Esophagus muscularis mucosa (tissue), 4 donors: ENCODE data around the gene EFCC1. TPM values are rescaled to one million over a fixed set of nuclear protein-coding genes. Genes with fewer than 3 reads are reported as not detected.

Experiments
- DNase-seq: peaks from one replicate; pipeline ENCODE4 v3.0.0-alpha.2; 2017; ENCODE audit errors: extremely low spot score
- H3K27ac ChIP-seq, 4 donors: fragments of 200-600 bp; sonication (generic); replicated peaks in 1 of 4; 1 replicate in 3 of 4; 2 replicates in 1 of 4; pipeline ENCODE4 v1.5.1; 2016 to 2019; ENCODE audit warnings: mild to moderate bottlenecking in 1 of 4
- H3K27me3 ChIP-seq, 4 donors: fragments of 200-600 bp; sonication (generic); one replicate each; pipeline versions ENCODE4 v1.5.1 to v1.6.0; 2016 to 2019
- H3K36me3 ChIP-seq, 4 donors: fragments of 200-600 bp; sonication (generic); one replicate each; pipeline ENCODE4 v1.5.1; 2016 to 2019
- H3K4me1 ChIP-seq, 4 donors: fragments of 200-600 bp; sonication (generic); one replicate each; pipeline ENCODE4 v1.5.1; 2016 to 2019
- H3K4me3 ChIP-seq, 4 donors: fragments of 200-600 bp; sonication (generic); 1 replicate in 2 of 4; 2 replicates in 2 of 4; pipeline ENCODE4 v1.5.1; 2016 to 2019; ENCODE audit warnings: mild to moderate bottlenecking in 4 of 4, moderate library complexity in 1 of 4
- H3K9me3 ChIP-seq, 4 donors: fragments of 200-600 bp; sonication (generic); 1 replicate in 3 of 4; 2 replicates in 1 of 4; pipeline ENCODE4 v1.5.1; 2016 to 2019
- CTCF ChIP-seq, 3 experiments: fragments of 200-600 bp in 2 of 3; fragments of 450-650 bp in 1 of 3; sonication (generic) in 2 of 3; IDR thresholded peaks; one replicate each; pipeline ENCODE4 v1.5.1; 2017 to 2019; ENCODE audit warnings: antibody characterized with exemption in 3 of 3, mild to moderate bottlenecking in 2 of 3, moderate library complexity in 1 of 3
- EP300 ChIP-seq: sonication (generic); formaldehyde crosslinking; IDR thresholded peaks from one replicate; pipeline ENCODE4 v1.6.1; 2017; ENCODE audit warnings: antibody characterized with exemption
- POLR2A ChIP-seq: fragments of 450-650 bp; IDR thresholded peaks from one replicate; pipeline ENCODE4 v1.6.1; 2017; ENCODE audit warnings: antibody characterized with exemption, moderate library complexity, mild to moderate bottlenecking, low read depth
- POLR2AphosphoS5 ChIP-seq, 2 donors: sonication (generic); formaldehyde crosslinking; IDR thresholded peaks; one replicate each; pipeline ENCODE4 v1.6.1; 2017; ENCODE audit warnings: antibody characterized with exemption in 2 of 2
- WGBS: methylation state at CpG from one replicate; pipeline ENCODE4 v1.1.5; 2018; 5-methylcytosine and 5-hydroxymethylcytosine counted together
- intact Hi-C: fragments of 100-400 bp; cut with DNase I; formaldehyde crosslinking; loops from one replicate; pipeline ENCODE4 v1.15.1; 2023
- total RNA-seq, 4 donors: library from RNA; depleted of rRNA; stranded (reverse); fragments of >200 nt; gene quantifications; one replicate each; pipeline versions ENCODE4 v1.1.0 to v1.2.1, GENCODE V29; 2016

The EFCC1 gene
- total RNA-seq, 4 donors from 2014 or later, result 5.8 to 15.8 (median 7.9) TPM

GRCh38 chr3:128997486-128998133 is 3.5 kb upstream of the EFCC1 start:
- no peak overlapping the region for H3K27ac ChIP-seq
- no peak overlapping the region for H3K4me3 ChIP-seq
- no peak for TF ChIP-seq CTCF (IDR thresholded peaks at IDR 0.05)
- no peak for TF ChIP-seq EP300
- no peak for TF ChIP-seq POLR2AphosphoS5 (IDR thresholded peaks at IDR 0.05)
- no peak for TF ChIP-seq POLR2A
- H3K9me3 ChIP-seq, result no peaks in the 10 kb centered on the region
- no peak for DNase-seq
- 67% methylated on average over 4 of the region's 4 CpGs for WGBS
- intact Hi-C loops, result no loop called here
- H3K27me3 ChIP-seq, result peaks cover 6 to 25% (median 15%) of the 10 kb centered on the region in 4 donors
- peaks cover 26 to 49% (median 42%) of the 10 kb centered on the region in 4 donors for H3K4me1 ChIP-seq
- H3K36me3 ChIP-seq, result no peaks in the 10 kb centered on the region

GRCh38 chr3:128998561-128998960 is 2.5 kb upstream of the EFCC1 start:
- intact Hi-C loops, result no loop called here
- Histone ChIP-seq H3K27me3 (peaks cover 6 to 34% (median 21%) of the 10 kb centered on the region in 4 donors), H3K27ac (no peak overlapping the region), H3K9me3 (no peaks in the 10 kb centered on the region), H3K36me3 (no peaks in the 10 kb centered on the region), H3K4me3 (no peak overlapping the region), H3K4me1 (peaks cover 29 to 51% (median 46%) of the 10 kb centered on the region in 4 donors)
- DNase-seq, result no peak
- WGBS, result 72% methylated on average over 3 of the region's 3 CpGs
- no peak for TF ChIP-seq POLR2AphosphoS5 (IDR thresholded peaks at IDR 0.05)
- no peak for TF ChIP-seq POLR2A
- TF ChIP-seq EP300, result no peak
- TF ChIP-seq CTCF (IDR thresholded peaks at IDR 0.05), result no peak

GRCh38 chr3:128999102-128999501 is 2.0 kb upstream of the EFCC1 start:
- H3K27me3 ChIP-seq, result peaks cover 6 to 40% (median 21%) of the 10 kb centered on the region in 4 donors
- no peaks in the 10 kb centered on the region for H3K9me3 ChIP-seq
- DNase-seq, result no peak
- peaks cover 24 to 50% (median 46%) of the 10 kb centered on the region in 4 donors for H3K4me1 ChIP-seq
- H3K27ac ChIP-seq, result no peak overlapping the region
- WGBS, result 76% methylated on average over 5 of the region's 5 CpGs
- no peaks in the 10 kb centered on the region for H3K36me3 ChIP-seq
- TF ChIP-seq POLR2A, result no peak
- TF ChIP-seq EP300, result no peak
- no peak for TF ChIP-seq POLR2AphosphoS5 (IDR thresholded peaks at IDR 0.05)
- TF ChIP-seq CTCF (IDR thresholded peaks at IDR 0.05), result no peak
- intact Hi-C loops, result no loop called here
- H3K4me3 ChIP-seq, result no peak overlapping the region

- H3K27me3 ChIP-seq, result peaks cover 6 to 56% (median 21%) of the 10 kb centered on the region in 4 donors
- intact Hi-C loops, result no loop called here
- 39% methylated on average over 9 of the region's 15 CpGs for WGBS
- H3K36me3 ChIP-seq, result no peaks in the 10 kb centered on the region
- peaks cover 33 to 60% (median 55%) of the 10 kb centered on the region in 4 donors for H3K4me1 ChIP-seq
- H3K27ac ChIP-seq, result peak overlapping the region; percentile 61 to 83 (median 74)
- no peaks in the 10 kb centered on the region for H3K9me3 ChIP-seq
- no peak for DNase-seq
- peak overlapping the region; percentile 56 to 68 (median 62) for H3K4me3 ChIP-seq
- TF ChIP-seq POLR2A (no peak), EP300 (no peak), CTCF (IDR thresholded peaks at IDR 0.05) (no peak), POLR2AphosphoS5 (IDR thresholded peaks at IDR 0.05) (no peak)
These were observed 383 bp upstream of the EFCC1 start for GRCh38 chr3:129000742-129001100.
